ENCODE data around the gene CDC42EP3.

The CDC42EP3 gene

DNA sequence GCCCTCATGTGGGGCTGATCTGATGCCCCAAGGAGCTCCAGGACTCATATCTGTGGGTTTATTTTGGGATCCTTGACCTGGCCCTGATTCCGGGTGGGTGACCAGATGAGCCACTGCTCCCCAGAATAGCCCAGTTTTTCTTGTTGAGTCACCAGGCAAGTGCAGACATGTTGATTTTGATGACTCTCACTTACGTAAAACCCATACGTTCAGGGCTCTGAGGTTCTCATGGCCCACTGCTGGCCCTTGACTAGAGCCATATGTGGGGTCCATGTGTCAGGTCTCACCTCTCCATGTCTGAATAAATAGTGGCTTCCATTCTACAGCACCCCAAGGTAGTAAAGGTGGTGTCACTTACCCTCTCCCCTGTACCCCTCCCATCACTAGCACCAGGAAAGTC, 41.9 kb downstream of the CDC42EP3 start:
- no peak for DNase-seq (ENCODE audit: extremely low spot score)
- CTCF ChIA-PET, result interaction anchor here (0.7 to 2.5 kb wide), 6 partner anchors 62 to 248 kb away, joined by 3 to 6 read pairs (median 4); no protein-coding TSS in a partner anchor
- TF ChIP-seq, protein P1, sequence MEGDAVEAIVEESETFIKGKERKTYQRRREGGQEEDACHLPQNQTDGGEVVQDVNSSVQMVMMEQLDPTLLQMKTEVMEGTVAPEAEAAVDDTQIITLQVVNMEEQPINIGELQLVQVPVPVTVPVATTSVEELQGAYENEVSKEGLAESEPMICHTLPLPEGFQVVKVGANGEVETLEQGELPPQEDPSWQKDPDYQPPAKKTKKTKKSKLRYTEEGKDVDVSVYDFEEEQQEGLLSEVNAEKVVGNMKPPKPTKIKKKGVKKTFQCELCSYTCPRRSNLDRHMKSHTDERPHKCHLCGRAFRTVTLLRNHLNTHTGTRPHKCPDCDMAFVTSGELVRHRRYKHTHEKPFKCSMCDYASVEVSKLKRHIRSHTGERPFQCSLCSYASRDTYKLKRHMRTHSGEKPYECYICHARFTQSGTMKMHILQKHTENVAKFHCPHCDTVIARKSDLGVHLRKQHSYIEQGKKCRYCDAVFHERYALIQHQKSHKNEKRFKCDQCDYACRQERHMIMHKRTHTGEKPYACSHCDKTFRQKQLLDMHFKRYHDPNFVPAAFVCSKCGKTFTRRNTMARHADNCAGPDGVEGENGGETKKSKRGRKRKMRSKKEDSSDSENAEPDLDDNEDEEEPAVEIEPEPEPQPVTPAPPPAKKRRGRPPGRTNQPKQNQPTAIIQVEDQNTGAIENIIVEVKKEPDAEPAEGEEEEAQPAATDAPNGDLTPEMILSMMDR (IDR thresholded peaks at IDR 0.05; ENCODE audit: control extremely low read depth, extremely low read depth, low read depth, missing control alignments), result no peak
- POLR2A ChIA-PET, result no interaction called here

- POLR2A ChIA-PET, result interaction anchor here (0.6 kb wide), 1 partner anchor 469 kb away, joined by 3 read pairs; no protein-coding TSS in a partner anchor
- CTCF ChIA-PET, result interaction anchor here (0.8 to 2.5 kb wide), 4 partner anchors 9 to 232 kb away, joined by 3 to 6 read pairs (median 4); no protein-coding TSS in a partner anchor
- no peak for DNase-seq (ENCODE audit: extremely low spot score)
- TF ChIP-seq, protein P1 (IDR thresholded peaks at IDR 0.05; ENCODE audit: control extremely low read depth, extremely low read depth, low read depth, missing control alignments), result no peak
These were observed 43.7 kb downstream of the CDC42EP3 start for GRCh38 chr2:37627710-37628109.

GRCh38 chr2:37625796-37626571, 45.5 kb downstream of the CDC42EP3 start:
- POLR2A ChIA-PET, result interaction anchor here (0.6 to 0.9 kb wide), 3 partner anchors 10 to 1250 kb away, joined by 3 read pairs; partner anchors contain the start of genes DHX57 and MORN2
- no peak for DNase-seq (ENCODE audit: extremely low spot score)
- TF ChIP-seq, protein P1 (IDR thresholded peaks at IDR 0.05; ENCODE audit: control extremely low read depth, extremely low read depth, low read depth, missing control alignments), result no peak
- CTCF ChIA-PET, result interaction anchor here (1.0 to 3.6 kb wide), 12 partner anchors 8 to 252 kb away, joined by 3 to 10 read pairs (median 4); no protein-coding TSS in a partner anchor

DNA sequence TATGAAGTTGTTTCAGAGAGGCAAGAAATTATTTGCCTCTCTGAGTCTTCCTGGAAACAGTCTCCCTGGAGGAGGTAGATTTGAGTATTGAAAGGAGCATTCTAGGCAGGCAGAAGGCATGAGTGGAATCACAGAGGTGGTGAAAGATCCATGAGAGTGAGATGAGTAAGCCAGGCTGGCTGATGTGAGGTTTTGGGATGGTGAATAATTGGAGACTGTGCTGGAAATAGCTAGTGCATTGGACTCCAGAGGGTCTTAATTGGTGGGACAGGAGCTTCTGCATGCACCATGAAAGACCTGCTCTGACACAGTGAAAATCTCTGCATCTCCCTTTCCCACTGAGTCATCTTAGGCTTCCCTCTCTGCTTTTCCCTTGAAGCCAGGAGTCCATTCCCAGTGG, 46.3 kb downstream of the CDC42EP3 start:
- TF ChIP-seq, protein P1 (IDR thresholded peaks at IDR 0.05; ENCODE audit: control extremely low read depth, extremely low read depth, low read depth, missing control alignments), result no peak
- CTCF ChIA-PET, result interaction anchor here (1.0 to 3.6 kb wide), 13 partner anchors 9 to 253 kb away, joined by 3 to 10 read pairs (median 4); no protein-coding TSS in a partner anchor
- POLR2A ChIA-PET, result interaction anchor here (0.9 kb wide), 2 partner anchors 11 to 29 kb away, joined by 3 read pairs; no protein-coding TSS in a partner anchor
- no peak for DNase-seq (ENCODE audit: extremely low spot score)

DNA sequence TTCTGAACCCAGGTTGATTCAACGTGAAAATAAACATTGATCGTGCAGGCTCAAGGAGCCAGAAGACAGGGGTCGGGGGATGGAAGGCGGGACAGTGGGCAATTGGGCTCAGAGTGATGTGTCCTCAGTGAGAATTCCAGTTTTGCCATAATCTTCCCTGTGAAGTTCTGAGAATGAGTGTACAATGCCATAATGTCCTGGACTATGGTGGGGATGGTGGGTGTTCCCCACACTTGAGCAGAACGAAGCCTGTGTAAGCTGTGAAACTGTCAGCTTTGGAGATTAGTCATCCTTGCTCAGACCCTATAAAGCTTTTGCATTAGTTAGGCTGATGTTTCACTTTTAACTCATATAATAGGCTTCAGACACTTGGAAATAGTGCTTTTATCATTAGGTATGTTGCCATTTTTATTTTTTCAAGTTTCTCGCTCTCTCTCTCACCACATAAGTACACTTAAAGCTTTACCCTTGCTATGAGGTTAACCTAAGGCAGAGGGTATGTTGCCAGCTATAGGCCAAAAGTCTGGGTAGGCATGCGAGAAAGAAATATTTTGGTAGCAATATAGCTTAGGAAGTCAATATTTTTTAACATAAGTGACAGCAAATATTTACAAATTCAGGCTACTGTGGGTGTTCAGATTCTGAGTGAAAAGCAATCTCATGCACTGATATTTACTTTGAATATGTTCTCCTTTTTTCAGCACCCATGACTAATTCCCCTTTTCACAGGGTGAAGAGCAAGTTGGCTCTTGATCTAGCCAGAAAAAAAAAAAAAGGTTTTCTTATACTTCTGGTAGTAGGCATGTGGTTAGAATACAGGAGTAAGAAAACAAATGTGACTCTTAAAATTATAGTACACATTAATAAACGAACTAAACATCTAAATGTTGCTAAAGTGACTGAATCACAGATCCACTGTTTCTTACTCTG, 47.2 kb downstream of the CDC42EP3 start:
- POLR2A ChIA-PET, result interaction anchor here (0.9 kb wide), 1 partner anchor 30 kb away, joined by 3 read pairs; no protein-coding TSS in a partner anchor

More for the DNA sequence above, 47.2 kb downstream of the CDC42EP3 start:
- CTCF ChIA-PET, result interaction anchor here (0.7 to 3.6 kb wide), 15 partner anchors 10 to 253 kb away, joined by 3 to 10 read pairs (median 4); no protein-coding TSS in a partner anchor
- peak; percentile 69 for DNase-seq (ENCODE audit: extremely low spot score)
- TF ChIP-seq, protein P1 (IDR thresholded peaks at IDR 0.05; ENCODE audit: control extremely low read depth, extremely low read depth, low read depth, missing control alignments), result no peak

Measured in GM10248 (cell line).